GM18951 (cell line): ENCODE results near the gene IQGAP1.

ENCODE experiments used
- POLR2A ChIP-seq: IDR thresholded peaks from 4 replicates; pipeline ENCODE4 v1.6.1; 2011; ENCODE audit warnings: mild to moderate bottlenecking; ENCODE audit not compliant: insufficient read length, insufficient read depth; ENCODE audit errors: extremely low read depth
- in situ Hi-C: fragments of 300-500 bp; cut with MboI; formaldehyde crosslinking; loops from one replicate; pipeline ENCODE4 v1.12.0; 2022; ENCODE audit warnings: low sequenced_read_pairs, mixed read lengths, inconsistent platforms; ENCODE audit not compliant: unreplicated experiment

Gene IQGAP1

GRCh38 chr15:90478846-90479481 is 90.9 kb downstream of the IQGAP1 start:
- in situ Hi-C loops, result no loop called here
- no peak for TF ChIP-seq POLR2A

GRCh38 chr15:90479656-90480055 is 91.6 kb downstream of the IQGAP1 start:
- TF ChIP-seq POLR2A, result no peak
- in situ Hi-C loops, result no loop called here

DNA sequence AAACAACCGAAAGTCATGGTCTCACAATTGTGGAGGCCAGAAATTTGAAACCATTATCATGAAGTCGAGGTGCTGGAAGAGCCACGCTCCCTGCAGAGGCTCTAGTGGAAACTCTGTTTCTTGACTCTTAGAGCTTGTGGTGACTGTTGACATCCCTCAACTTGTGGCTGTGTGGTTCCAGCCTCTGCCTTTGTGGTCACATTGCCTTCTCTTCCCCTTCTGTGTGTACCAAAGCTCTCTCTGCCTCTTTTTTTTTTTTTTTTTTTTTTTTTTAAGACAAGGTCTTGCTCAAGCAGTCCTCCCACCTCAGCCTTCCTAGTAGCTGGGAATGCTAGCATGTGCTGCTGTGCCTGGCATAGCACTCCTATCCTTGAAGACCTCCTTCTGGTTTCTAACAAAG is 93.0 kb downstream of the IQGAP1 start:
- in situ Hi-C loops, result no loop called here
- TF ChIP-seq POLR2A, result no peak

GRCh38 chr15:90482124-90483011 is 94.3 kb downstream of the IQGAP1 start:
- TF ChIP-seq POLR2A, result no peak
- in situ Hi-C loops, result no loop called here

- no peak for TF ChIP-seq POLR2A
- in situ Hi-C loops, result no loop called here
Observed at GRCh38 chr15:90483012-90483307, 94.9 kb downstream of the IQGAP1 start.

DNA sequence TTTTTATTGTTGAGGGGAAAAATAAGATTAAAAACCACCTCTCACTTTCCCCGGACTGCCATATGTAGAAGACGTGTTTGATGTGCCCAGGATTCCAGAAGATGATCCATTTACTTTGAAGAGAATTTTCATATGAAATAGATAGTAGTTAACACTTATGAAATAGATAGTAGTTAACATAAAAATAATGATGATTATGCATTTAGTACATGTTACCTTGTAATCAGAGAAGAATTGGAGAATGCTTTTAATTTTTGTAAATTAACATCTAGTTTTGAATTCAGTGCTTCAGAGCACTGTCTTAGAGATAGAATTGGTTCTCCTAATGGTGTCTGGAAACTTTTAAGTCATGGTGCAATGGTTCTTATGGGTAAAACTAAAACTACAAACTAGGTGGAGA is 95.6 kb downstream of the IQGAP1 start:
- TF ChIP-seq POLR2A, result no peak
- in situ Hi-C loops, result no loop called here

DNA sequence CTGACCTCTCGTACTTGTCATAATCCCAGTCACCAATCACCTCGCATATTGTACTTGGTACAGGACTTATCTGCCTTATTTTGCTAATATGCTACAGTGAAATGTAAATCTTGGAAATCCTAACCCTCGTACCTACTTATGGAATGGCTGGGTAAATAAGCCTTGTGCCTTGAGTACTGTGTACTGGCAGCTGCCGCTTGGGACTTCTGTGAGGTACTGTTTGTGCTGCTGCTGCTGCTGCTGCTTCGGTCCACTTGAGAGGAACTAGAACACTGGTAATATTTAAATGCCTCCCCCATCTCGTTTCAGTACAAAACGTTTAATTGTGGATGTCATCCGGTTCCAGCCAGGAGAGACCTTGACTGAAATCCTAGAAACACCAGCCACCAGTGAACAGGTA is 99.1 kb downstream of the IQGAP1 start:
- no peak for TF ChIP-seq POLR2A

DNA sequence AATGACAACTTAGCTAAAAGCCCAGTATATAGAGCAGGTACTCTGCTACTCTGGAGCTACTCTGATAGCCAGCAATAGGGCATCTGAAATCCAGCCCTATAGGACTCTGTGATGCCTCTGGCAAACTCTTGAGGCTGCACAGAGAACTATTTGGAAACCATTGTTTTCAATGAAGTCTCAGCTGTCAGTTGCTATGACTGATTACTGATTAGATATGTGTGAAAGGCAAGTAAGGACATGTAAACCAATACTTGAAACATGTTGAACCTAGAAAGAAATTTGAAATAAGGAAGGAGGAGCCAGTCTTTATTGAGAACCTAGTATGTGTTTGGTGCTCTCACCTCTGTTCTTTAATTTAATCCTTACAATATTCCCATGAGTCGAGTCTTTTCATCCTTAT is 101.5 kb downstream of the IQGAP1 start:
- in situ Hi-C loops, result no loop called here
- no peak for TF ChIP-seq POLR2A

More for the DNA sequence above, 99.1 kb downstream of the IQGAP1 start:
- in situ Hi-C loops, result no loop called here

GRCh38 chr15:90489944-90490343 is 101.9 kb downstream of the IQGAP1 start:
- TF ChIP-seq POLR2A, result no peak
- in situ Hi-C loops, result no loop called here

GRCh38 chr15:90493647-90494046 is 105.6 kb downstream of the IQGAP1 start:
- in situ Hi-C loops, result no loop called here

DNA sequence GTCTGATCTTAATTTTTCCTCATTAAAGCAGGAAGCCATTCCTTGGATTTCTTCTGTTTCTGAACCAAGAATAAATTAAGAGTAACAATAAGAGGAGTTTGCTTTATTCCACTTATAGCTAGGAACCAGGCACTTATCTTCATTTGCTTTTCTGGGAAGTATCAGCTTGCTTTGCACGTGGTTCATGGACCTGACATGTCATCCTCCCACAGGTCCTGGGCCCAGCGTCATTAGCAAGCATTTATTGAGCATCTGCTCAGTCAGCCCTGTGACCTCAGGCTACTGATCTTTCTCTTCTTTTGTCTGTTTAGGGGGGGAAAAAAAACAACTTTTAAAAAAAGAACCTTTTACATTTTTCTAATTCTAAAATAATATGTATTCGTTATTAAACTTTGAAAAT is 107.0 kb downstream of the IQGAP1 start:
- in situ Hi-C loops, result no loop called here
- no peak for TF ChIP-seq POLR2A

More at GRCh38 chr15:90493647-90494046, 105.6 kb downstream of the IQGAP1 start:
- TF ChIP-seq POLR2A, result no peak

DNA sequence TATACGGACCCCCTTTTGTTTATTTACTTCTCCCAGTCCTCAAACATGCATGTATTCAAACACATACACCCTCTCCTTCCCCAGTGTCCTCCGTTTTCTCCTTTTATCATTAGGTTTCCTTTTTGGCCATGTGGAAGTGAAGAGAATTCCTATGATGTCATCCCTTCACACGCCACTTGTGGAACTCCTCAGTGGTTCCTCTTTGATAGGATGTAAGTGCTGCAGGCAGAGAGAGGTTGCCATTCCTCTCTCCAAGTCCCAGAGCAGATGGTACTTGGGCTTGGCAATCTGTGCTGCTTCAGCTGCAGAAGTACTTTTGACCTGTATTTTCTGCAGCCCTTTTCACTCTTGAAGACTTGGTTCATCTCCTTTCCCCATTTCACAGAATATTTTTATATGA is 108.7 kb downstream of the IQGAP1 start:
- in situ Hi-C loops, result no loop called here

GRCh38 chr15:90497376-90497775 is 109.3 kb downstream of the IQGAP1 start:
- in situ Hi-C loops, result no loop called here
- no peak for TF ChIP-seq POLR2A

More for the DNA sequence above, 108.7 kb downstream of the IQGAP1 start:
- no peak for TF ChIP-seq POLR2A

- TF ChIP-seq POLR2A, result no peak
- in situ Hi-C loops, result no loop called here
Observed at GRCh38 chr15:90497912-90498311, 109.9 kb downstream of the IQGAP1 start.
